Stimulated activated naive CD8-positive, alpha-beta T cell treated with anti-CD3 and anti-CD28 coated beads, Interleukin-15, Interleukin-2, amounts not matched to agents 100 ng/mL and 50 ng/mL, for 24 hours (primary cell): ENCODE data around the gene CBR1.
"Not testable (repeated sequence)": the region's sequence is repeated elsewhere in the genome, so short reads cannot be mapped to it uniquely, and the experiment has no call there.

Experiments used
- H3K27ac Mint-ChIP-seq: one replicate; pipeline ENCODE4 v1.8.0; 2021; ENCODE audit warnings: mild to moderate bottlenecking, mixed read lengths
- H3K27me3 Mint-ChIP-seq: one replicate; pipeline ENCODE4 v1.8.0; 2021; ENCODE audit warnings: mixed read lengths
- H3K36me3 Mint-ChIP-seq: one replicate; pipeline ENCODE4 v1.8.0; 2021; ENCODE audit warnings: low read depth, mixed read lengths
- H3K4me1 Mint-ChIP-seq: one replicate; pipeline ENCODE4 v1.8.0; 2021; ENCODE audit warnings: low read depth, mixed read lengths
- H3K4me3 Mint-ChIP-seq: one replicate; pipeline ENCODE4 v1.8.0; 2021; ENCODE audit warnings: mild to moderate bottlenecking, mixed read lengths
- H3K9me3 Mint-ChIP-seq: one replicate; pipeline ENCODE4 v1.8.0; 2021; ENCODE audit warnings: mixed read lengths

CBR1 gene

GRCh38 chr21:36063375-36064084, 6.3 kb upstream of the CBR1 start:
- Mint-ChIP-seq H3K27me3 (no peaks in the 10 kb centered on the region), H3K4me1 (peaks cover 24% of the 10 kb centered on the region), H3K4me3 (no peak overlapping the region), H3K27ac (no peak overlapping the region), H3K9me3 (no peaks in the 10 kb centered on the region), H3K36me3 (peaks cover 5% of the 10 kb centered on the region)

GRCh38 chr21:36064085-36064460, 5.8 kb upstream of the CBR1 start:
- Mint-ChIP-seq H3K27me3 (no peaks in the 10 kb centered on the region), H3K27ac (no peak overlapping the region), H3K4me1 (peaks cover 21% of the 10 kb centered on the region), H3K4me3 (no peak overlapping the region), H3K36me3 (peaks cover 9% of the 10 kb centered on the region), H3K9me3 (peaks cover 3% of the 10 kb centered on the region)

- peaks cover 7% of the 10 kb centered on the region for H3K9me3 Mint-ChIP-seq
- H3K4me1 Mint-ChIP-seq = peaks cover 34% of the 10 kb centered on the region
- peaks cover 17% of the 10 kb centered on the region for H3K36me3 Mint-ChIP-seq
- peak overlapping the region; percentile 40 for H3K4me3 Mint-ChIP-seq
- no peaks in the 10 kb centered on the region for H3K27me3 Mint-ChIP-seq
- peak overlapping the region; percentile 78 for H3K27ac Mint-ChIP-seq
Observed at GRCh38 chr21:36065497-36066036, 4.3 kb upstream of the CBR1 start.

GRCh38 chr21:36068748-36069398, 951 bp upstream of the CBR1 start:
- Mint-ChIP-seq H3K4me3 (peak overlapping the region; percentile 90), H3K36me3 (peaks cover 47% of the 10 kb centered on the region), H3K27me3 (no peaks in the 10 kb centered on the region), H3K27ac (no peak overlapping the region), H3K4me1 (peaks cover 59% of the 10 kb centered on the region), H3K9me3 (peaks cover 7% of the 10 kb centered on the region)

GRCh38 chr21:36070999-36071398, 1.2 kb downstream of the CBR1 start:
- no peaks in the 10 kb centered on the region for H3K27me3 Mint-ChIP-seq
- H3K4me1 Mint-ChIP-seq = peaks cover 56% of the 10 kb centered on the region
- peaks cover 47% of the 10 kb centered on the region for H3K36me3 Mint-ChIP-seq
- H3K27ac Mint-ChIP-seq = peak overlapping the region; percentile 84
- peak overlapping the region; percentile 90 for H3K4me3 Mint-ChIP-seq
- peaks cover 7% of the 10 kb centered on the region for H3K9me3 Mint-ChIP-seq

GRCh38 chr21:36072453-36073162, 2.8 kb downstream of the CBR1 start:
- H3K4me1 Mint-ChIP-seq = peaks cover 65% of the 10 kb centered on the region
- H3K4me3 Mint-ChIP-seq = peak overlapping the region; percentile 90
- peaks cover 45% of the 10 kb centered on the region for H3K36me3 Mint-ChIP-seq
- H3K27ac Mint-ChIP-seq = no peak overlapping the region
- H3K9me3 Mint-ChIP-seq = peaks cover 7% of the 10 kb centered on the region
- H3K27me3 Mint-ChIP-seq = no peaks in the 10 kb centered on the region

GRCh38 chr21:36073181-36073580, 3.4 kb downstream of the CBR1 start:
- Mint-ChIP-seq H3K27me3 (no peaks in the 10 kb centered on the region), H3K4me1 (peaks cover 70% of the 10 kb centered on the region), H3K36me3 (peaks cover 43% of the 10 kb centered on the region), H3K4me3 (no peak overlapping the region), H3K27ac (no peak overlapping the region), H3K9me3 (peaks cover 7% of the 10 kb centered on the region)

- H3K9me3 Mint-ChIP-seq, H3K27ac Mint-ChIP-seq, H3K27me3 Mint-ChIP-seq, H3K4me3 Mint-ChIP-seq: not testable (repeated sequence)
- H3K4me1 Mint-ChIP-seq = peaks cover 76% of the 10 kb centered on the region
- peaks cover 40% of the 10 kb centered on the region for H3K36me3 Mint-ChIP-seq
Observed at GRCh38 chr21:36073911-36074310, 4.1 kb downstream of the CBR1 start.

- H3K4me1 Mint-ChIP-seq = peaks cover 78% of the 10 kb centered on the region
Observed at GRCh38 chr21:36075171-36075570, 5.3 kb downstream of the CBR1 start.

GRCh38 chr21:36075953-36076352, 6.1 kb downstream of the CBR1 start:
- peaks cover 71% of the 10 kb centered on the region for H3K4me1 Mint-ChIP-seq
- peaks cover 27% of the 10 kb centered on the region for H3K36me3 Mint-ChIP-seq
- H3K4me3 Mint-ChIP-seq = no peak overlapping the region
- H3K27me3 Mint-ChIP-seq = no peaks in the 10 kb centered on the region
- H3K27ac Mint-ChIP-seq = peak overlapping the region; percentile 27
- no peaks in the 10 kb centered on the region for H3K9me3 Mint-ChIP-seq

More at GRCh38 chr21:36075171-36075570, 5.3 kb downstream of the CBR1 start:
- no peak overlapping the region for H3K4me3 Mint-ChIP-seq
- no peaks in the 10 kb centered on the region for H3K9me3 Mint-ChIP-seq
- H3K27ac Mint-ChIP-seq = no peak overlapping the region
- no peaks in the 10 kb centered on the region for H3K27me3 Mint-ChIP-seq
- H3K36me3 Mint-ChIP-seq = peaks cover 33% of the 10 kb centered on the region

GRCh38 chr21:36076878-36077655, 7.2 kb downstream of the CBR1 start:
- peak overlapping the region; percentile 67 for H3K27ac Mint-ChIP-seq
- H3K27me3 Mint-ChIP-seq = no peaks in the 10 kb centered on the region
- peaks cover 16% of the 10 kb centered on the region for H3K36me3 Mint-ChIP-seq
- no peak overlapping the region for H3K4me3 Mint-ChIP-seq
- peaks cover 60% of the 10 kb centered on the region for H3K4me1 Mint-ChIP-seq
- no peaks in the 10 kb centered on the region for H3K9me3 Mint-ChIP-seq

GRCh38 chr21:36077758-36078157, 7.9 kb downstream of the CBR1 start:
- H3K36me3 Mint-ChIP-seq = peaks cover 9% of the 10 kb centered on the region
- no peaks in the 10 kb centered on the region for H3K27me3 Mint-ChIP-seq
- H3K9me3 Mint-ChIP-seq = no peaks in the 10 kb centered on the region
- H3K4me1 Mint-ChIP-seq = peaks cover 54% of the 10 kb centered on the region
- no peak overlapping the region for H3K27ac Mint-ChIP-seq
- H3K4me3 Mint-ChIP-seq = no peak overlapping the region

- no peaks in the 10 kb centered on the region for H3K36me3 Mint-ChIP-seq
- H3K4me1 Mint-ChIP-seq = peaks cover 46% of the 10 kb centered on the region
- H3K27ac Mint-ChIP-seq = peak overlapping the region; percentile 89
- H3K9me3 Mint-ChIP-seq = no peaks in the 10 kb centered on the region
- H3K4me3 Mint-ChIP-seq = peak overlapping the region; percentile 73
- H3K27me3 Mint-ChIP-seq = no peaks in the 10 kb centered on the region
Observed at GRCh38 chr21:36079010-36079649, 9.3 kb downstream of the CBR1 start.

GRCh38 chr21:36079671-36080070, 9.8 kb downstream of the CBR1 start:
- Mint-ChIP-seq H3K27ac (peak overlapping the region; percentile 89), H3K36me3 (no peaks in the 10 kb centered on the region), H3K27me3 (no peaks in the 10 kb centered on the region)

More at GRCh38 chr21:36079671-36080070, 9.8 kb downstream of the CBR1 start:
- Mint-ChIP-seq H3K9me3 (no peaks in the 10 kb centered on the region), H3K4me1 (peaks cover 46% of the 10 kb centered on the region), H3K4me3 (peak overlapping the region; percentile 73)
